HepG2 (cell line): Measurements from ENCODE around the gene DNAAF9.

ENCODE experiments used
- HHEX ChIP-seq: IDR thresholded peaks from 2 replicates; pipeline ENCODE4 v1.6.1; 2016; ENCODE audit warnings: control low read depth
- NFATC3 ChIP-seq: sonication (generic); formaldehyde crosslinking; IDR thresholded peaks from 2 replicates; pipeline ENCODE4 v1.5.1; 2020; ENCODE audit warnings: mild to moderate bottlenecking, missing genetic modification reagents
- U2AF1 ChIP-seq: fragments of 200-400 bp; formaldehyde crosslinking; optimal IDR thresholded peaks from 2 replicates; pipeline ENCODE3; 2017; ENCODE audit warnings: mild to moderate bottlenecking, low read depth, low read length
- TF ChIP-seq, protein P1 (sequence below): sonication (generic); formaldehyde crosslinking; IDR thresholded peaks from 2 replicates; pipeline ENCODE4 v1.5.0; 2020; ENCODE audit warnings: mild to moderate bottlenecking, missing genetic modification reagents, moderate library complexity
- TF ChIP-seq, protein P2 (sequence below), 2 experiments: fragments of 450-650 bp in 1 of 2; sonication (generic) in 1 of 2; formaldehyde crosslinking; IDR thresholded peaks; 2 replicates each; pipeline versions ENCODE4 v1.5.0 to v1.8.0; 2020 to 2022; ENCODE audit warnings: mild to moderate bottlenecking in 1 of 2, missing genetic modification reagents in 1 of 2
- TF ChIP-seq, protein P3 (sequence below): sonication (generic); formaldehyde crosslinking; IDR thresholded peaks from 2 replicates; pipeline ENCODE4 v1.4.0; 2020; ENCODE audit warnings: mild to moderate bottlenecking, missing genetic modification reagents, borderline replicate concordance
- TF ChIP-seq, protein P4 (sequence below): sonication (generic); formaldehyde crosslinking; IDR thresholded peaks from 2 replicates; pipeline ENCODE4 v1.4.0; 2020; ENCODE audit warnings: missing genetic modification reagents
- TF ChIP-seq, protein P5 (sequence below): conservative IDR thresholded peaks from 2 replicates; pipeline ENCODE4 v1.6.1; 2018; ENCODE audit warnings: missing genetic modification reagents

DNA sequence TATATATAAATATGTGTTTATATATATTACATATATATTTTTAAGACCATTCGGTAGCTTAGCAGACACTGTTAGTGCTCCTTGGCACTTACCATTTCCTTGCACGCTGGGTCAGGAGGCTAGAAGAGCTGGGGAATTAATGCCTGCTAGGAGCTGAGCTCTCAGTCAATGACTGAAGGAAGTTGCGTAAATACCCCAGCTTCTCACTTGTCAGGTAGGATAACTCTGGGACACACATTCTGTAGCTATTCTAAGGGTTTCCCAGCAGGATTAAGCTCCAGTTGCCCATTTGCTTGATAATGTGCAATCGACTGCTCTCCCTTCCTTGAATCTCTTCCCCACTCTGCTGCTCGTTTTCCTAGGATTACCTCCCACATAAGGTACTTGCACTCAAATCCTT lies 15.7 kb upstream of the DNAAF9 start:
- TF ChIP-seq NFATC3 (CRISPR knock-in tag) (no peak), HHEX (CRISPR knock-in tag) (no peak), U2AF1 (no peak)
- TF ChIP-seq, protein P1, sequence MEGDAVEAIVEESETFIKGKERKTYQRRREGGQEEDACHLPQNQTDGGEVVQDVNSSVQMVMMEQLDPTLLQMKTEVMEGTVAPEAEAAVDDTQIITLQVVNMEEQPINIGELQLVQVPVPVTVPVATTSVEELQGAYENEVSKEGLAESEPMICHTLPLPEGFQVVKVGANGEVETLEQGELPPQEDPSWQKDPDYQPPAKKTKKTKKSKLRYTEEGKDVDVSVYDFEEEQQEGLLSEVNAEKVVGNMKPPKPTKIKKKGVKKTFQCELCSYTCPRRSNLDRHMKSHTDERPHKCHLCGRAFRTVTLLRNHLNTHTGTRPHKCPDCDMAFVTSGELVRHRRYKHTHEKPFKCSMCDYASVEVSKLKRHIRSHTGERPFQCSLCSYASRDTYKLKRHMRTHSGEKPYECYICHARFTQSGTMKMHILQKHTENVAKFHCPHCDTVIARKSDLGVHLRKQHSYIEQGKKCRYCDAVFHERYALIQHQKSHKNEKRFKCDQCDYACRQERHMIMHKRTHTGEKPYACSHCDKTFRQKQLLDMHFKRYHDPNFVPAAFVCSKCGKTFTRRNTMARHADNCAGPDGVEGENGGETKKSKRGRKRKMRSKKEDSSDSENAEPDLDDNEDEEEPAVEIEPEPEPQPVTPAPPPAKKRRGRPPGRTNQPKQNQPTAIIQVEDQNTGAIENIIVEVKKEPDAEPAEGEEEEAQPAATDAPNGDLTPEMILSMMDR (CRISPR knock-in tag), result no peak
- TF ChIP-seq, protein P2, sequence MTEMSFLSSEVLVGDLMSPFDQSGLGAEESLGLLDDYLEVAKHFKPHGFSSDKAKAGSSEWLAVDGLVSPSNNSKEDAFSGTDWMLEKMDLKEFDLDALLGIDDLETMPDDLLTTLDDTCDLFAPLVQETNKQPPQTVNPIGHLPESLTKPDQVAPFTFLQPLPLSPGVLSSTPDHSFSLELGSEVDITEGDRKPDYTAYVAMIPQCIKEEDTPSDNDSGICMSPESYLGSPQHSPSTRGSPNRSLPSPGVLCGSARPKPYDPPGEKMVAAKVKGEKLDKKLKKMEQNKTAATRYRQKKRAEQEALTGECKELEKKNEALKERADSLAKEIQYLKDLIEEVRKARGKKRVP (CRISPR knock-in tag; IDR thresholded peaks at IDR 0.05), result no peak
- TF ChIP-seq, protein P3, sequence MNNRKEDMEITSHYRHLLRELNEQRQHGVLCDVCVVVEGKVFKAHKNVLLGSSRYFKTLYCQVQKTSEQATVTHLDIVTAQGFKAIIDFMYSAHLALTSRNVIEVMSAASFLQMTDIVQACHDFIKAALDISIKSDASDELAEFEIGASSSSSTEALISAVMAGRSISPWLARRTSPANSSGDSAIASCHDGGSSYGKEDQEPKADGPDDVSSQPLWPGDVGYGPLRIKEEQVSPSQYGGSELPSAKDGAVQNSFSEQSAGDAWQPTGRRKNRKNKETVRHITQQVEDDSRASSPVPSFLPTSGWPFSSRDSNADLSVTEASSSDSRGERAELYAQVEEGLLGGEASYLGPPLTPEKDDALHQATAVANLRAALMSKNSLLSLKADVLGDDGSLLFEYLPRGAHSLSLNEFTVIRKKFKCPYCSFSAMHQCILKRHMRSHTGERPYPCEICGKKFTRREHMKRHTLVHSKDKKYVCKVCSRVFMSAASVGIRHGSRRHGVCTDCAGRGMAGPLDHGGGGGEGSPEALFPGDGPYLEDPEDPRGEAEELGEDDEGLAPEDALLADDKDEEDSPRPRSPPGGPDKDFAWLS, result no peak
- TF ChIP-seq, protein P4, sequence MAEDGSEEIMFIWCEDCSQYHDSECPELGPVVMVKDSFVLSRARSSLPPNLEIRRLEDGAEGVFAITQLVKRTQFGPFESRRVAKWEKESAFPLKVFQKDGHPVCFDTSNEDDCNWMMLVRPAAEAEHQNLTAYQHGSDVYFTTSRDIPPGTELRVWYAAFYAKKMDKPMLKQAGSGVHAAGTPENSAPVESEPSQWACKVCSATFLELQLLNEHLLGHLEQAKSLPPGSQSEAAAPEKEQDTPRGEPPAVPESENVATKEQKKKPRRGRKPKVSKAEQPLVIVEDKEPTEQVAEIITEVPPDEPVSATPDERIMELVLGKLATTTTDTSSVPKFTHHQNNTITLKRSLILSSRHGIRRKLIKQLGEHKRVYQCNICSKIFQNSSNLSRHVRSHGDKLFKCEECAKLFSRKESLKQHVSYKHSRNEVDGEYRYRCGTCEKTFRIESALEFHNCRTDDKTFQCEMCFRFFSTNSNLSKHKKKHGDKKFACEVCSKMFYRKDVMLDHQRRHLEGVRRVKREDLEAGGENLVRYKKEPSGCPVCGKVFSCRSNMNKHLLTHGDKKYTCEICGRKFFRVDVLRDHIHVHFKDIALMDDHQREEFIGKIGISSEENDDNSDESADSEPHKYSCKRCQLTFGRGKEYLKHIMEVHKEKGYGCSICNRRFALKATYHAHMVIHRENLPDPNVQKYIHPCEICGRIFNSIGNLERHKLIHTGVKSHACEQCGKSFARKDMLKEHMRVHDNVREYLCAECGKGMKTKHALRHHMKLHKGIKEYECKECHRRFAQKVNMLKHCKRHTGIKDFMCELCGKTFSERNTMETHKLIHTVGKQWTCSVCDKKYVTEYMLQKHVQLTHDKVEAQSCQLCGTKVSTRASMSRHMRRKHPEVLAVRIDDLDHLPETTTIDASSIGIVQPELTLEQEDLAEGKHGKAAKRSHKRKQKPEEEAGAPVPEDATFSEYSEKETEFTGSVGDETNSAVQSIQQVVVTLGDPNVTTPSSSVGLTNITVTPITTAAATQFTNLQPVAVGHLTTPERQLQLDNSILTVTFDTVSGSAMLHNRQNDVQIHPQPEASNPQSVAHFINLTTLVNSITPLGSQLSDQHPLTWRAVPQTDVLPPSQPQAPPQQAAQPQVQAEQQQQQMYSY, result no peak
- TF ChIP-seq, protein P5, sequence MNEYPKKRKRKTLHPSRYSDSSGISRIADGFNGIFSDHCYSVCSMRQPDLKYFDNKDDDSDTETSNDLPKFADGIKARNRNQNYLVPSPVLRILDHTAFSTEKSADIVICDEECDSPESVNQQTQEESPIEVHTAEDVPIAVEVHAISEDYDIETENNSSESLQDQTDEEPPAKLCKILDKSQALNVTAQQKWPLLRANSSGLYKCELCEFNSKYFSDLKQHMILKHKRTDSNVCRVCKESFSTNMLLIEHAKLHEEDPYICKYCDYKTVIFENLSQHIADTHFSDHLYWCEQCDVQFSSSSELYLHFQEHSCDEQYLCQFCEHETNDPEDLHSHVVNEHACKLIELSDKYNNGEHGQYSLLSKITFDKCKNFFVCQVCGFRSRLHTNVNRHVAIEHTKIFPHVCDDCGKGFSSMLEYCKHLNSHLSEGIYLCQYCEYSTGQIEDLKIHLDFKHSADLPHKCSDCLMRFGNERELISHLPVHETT (CRISPR knock-in tag), result no peak
